Measurements from ENCODE around the gene CALN1. TPM values are rescaled to one million over a fixed set of nuclear protein-coding genes. Genes with fewer than 3 reads are reported as not detected.
"Not testable (repeated sequence)": the region's sequence is repeated elsewhere in the genome, so short reads cannot be mapped to it uniquely, and the experiment has no call there.

The CALN1 gene
- total RNA-seq, 1 donor from 2014 or later: not detected

DNA sequence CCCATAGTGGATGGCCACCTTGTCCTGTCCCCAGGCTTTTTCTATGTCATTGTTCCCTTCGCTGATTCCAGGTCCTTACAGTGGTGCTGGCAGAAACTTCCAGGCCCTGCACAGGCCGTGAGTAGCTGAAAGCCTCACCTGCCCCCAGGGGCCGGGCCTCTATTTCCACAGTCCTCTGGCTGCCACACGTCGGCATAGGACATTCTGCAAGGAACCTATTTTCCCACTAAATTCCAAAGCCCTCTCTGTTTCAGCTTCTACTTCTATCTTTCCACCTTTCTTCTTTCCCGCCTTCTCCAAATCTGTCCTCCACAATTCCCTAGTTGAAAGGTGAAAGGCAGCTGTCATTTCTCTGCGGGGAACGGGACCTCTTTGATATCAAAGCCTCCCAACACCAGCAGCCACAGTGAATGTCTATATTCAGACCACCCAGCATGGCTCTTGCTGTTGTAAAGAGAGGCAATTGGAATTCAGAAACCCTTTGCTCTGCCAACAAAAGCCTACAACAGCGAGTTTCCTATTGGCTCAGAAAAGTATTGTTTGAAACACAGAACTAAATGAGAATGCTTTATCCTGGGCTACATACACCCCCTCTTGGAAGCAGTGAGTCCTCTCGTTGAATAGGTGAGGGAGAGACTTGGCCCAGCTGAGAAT, 672.5 kb downstream of the CALN1 start:
- Histone ChIP-seq H3K4me1 (no peaks in the 10 kb centered on the region), H3K9me3 (no peaks in the 10 kb centered on the region), H3K36me3 (no peaks in the 10 kb centered on the region), H3K4me3 (no peak overlapping the region), H3K27ac (no peak overlapping the region), H3K27me3 (no peaks in the 10 kb centered on the region)
- no peak for DNase-seq
- TF ChIP-seq, protein P1, sequence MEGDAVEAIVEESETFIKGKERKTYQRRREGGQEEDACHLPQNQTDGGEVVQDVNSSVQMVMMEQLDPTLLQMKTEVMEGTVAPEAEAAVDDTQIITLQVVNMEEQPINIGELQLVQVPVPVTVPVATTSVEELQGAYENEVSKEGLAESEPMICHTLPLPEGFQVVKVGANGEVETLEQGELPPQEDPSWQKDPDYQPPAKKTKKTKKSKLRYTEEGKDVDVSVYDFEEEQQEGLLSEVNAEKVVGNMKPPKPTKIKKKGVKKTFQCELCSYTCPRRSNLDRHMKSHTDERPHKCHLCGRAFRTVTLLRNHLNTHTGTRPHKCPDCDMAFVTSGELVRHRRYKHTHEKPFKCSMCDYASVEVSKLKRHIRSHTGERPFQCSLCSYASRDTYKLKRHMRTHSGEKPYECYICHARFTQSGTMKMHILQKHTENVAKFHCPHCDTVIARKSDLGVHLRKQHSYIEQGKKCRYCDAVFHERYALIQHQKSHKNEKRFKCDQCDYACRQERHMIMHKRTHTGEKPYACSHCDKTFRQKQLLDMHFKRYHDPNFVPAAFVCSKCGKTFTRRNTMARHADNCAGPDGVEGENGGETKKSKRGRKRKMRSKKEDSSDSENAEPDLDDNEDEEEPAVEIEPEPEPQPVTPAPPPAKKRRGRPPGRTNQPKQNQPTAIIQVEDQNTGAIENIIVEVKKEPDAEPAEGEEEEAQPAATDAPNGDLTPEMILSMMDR (IDR thresholded peaks at IDR 0.05): no peak
- intact Hi-C loops (cut with DNase I): no loop called here
- ATAC-seq: no peak

DNA sequence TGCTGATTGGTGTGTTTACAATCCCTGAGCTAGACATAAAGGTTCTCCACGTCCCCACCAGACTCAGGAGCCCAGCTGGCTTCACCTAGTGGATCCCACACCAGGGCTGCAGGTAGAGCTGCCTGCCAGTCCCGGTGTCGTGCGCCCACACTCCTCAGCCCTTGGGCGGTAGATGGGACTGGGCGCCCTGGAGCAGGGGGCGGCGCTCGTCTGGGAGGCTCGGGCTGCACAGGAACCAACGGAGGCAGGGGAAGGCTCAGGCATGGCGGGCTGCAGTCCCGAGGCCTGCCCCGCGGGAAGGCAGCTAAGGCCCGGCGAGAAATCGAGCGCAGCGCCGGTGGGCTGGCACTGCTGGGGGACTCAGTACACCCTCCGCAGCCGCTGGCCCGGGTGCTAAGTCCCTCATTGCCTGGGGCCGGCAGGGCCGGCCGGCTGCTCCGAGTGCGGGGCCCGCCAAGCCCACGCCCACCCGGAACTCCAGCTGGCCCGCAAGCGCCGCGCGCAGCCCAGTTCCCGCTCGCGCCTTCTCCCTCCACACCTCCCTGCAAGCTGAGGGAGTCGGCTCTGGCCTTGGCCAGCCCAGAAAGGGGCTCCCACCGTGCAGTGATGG, 674.1 kb downstream of the CALN1 start:
- H3K4me1 ChIP-seq; H3K27me3 ChIP-seq; H3K4me3 ChIP-seq; H3K27ac ChIP-seq; H3K36me3 ChIP-seq; ATAC-seq; DNase-seq; H3K9me3 ChIP-seq; intact Hi-C loops (cut with DNase I): not testable (repeated sequence)

- Histone ChIP-seq H3K27me3 (no peaks in the 10 kb centered on the region), H3K4me3 (no peak overlapping the region), H3K9me3 (no peaks in the 10 kb centered on the region), H3K36me3 (no peaks in the 10 kb centered on the region), H3K4me1 (no peaks in the 10 kb centered on the region), H3K27ac (no peak overlapping the region)
- TF ChIP-seq, protein P1 (IDR thresholded peaks at IDR 0.05): peak; percentile 83
- intact Hi-C loops (cut with DNase I): no loop called here
- DNase-seq: no peak
- ATAC-seq: peak; percentile 84
These were observed 676.1 kb downstream of the CALN1 start for GRCh38 chr7:71735961-71736556.

- Histone ChIP-seq H3K27me3 (no peaks in the 10 kb centered on the region), H3K4me1 (no peaks in the 10 kb centered on the region), H3K27ac (no peak overlapping the region), H3K9me3 (no peaks in the 10 kb centered on the region), H3K36me3 (no peaks in the 10 kb centered on the region), H3K4me3 (no peak overlapping the region)
- ATAC-seq (peak; percentile 90), DNase-seq (peak; percentile 91)
- intact Hi-C loops (cut with DNase I): no loop called here
- TF ChIP-seq, protein P1 (IDR thresholded peaks at IDR 0.05): peak; percentile 89
These were observed 678.8 kb downstream of the CALN1 start for GRCh38 chr7:71733107-71733870.

DNA sequence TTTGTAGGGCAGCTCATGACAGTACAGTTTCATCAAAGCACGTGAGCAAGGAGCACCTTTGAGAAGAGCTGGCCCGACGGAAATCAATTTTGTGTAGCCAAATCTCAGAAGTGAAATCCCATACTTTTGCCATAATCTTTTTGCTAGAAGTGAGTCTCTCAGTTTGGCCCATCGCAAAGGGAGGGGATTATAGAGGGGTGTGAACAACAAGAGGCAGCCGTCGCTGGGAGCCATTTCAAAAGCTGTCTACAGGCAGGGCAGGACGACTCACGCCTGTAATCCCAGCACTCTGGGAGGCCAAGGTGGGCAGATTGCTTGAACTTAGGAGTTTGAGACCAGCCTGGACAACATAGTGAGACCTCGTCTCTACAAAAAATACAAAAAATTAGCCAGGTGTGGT, 680.4 kb downstream of the CALN1 start:
- ATAC-seq (no peak), DNase-seq (no peak)
- no peaks in the 10 kb centered on the region for H3K4me1 ChIP-seq
- H3K36me3 ChIP-seq: no peaks in the 10 kb centered on the region
- H3K4me3 ChIP-seq: no peak overlapping the region
- H3K9me3 ChIP-seq: no peaks in the 10 kb centered on the region
- no peaks in the 10 kb centered on the region for H3K27me3 ChIP-seq
- TF ChIP-seq, protein P1 (IDR thresholded peaks at IDR 0.05): no peak
- no peak overlapping the region for H3K27ac ChIP-seq
- intact Hi-C loops (cut with DNase I): no loop called here
